ENCODE data around the gene TMEM50B.

The TMEM50B gene

GRCh38 chr21:33402001-33402979, 77.5 kb downstream of the TMEM50B start:
- no peak for DNase-seq (ENCODE audit: extremely low spot score, insufficient read length, low read depth)
- FAIRE-seq, result no peak

- FAIRE-seq (no peak), DNase-seq (ENCODE audit: extremely low spot score, insufficient read length, low read depth) (no peak)
Observed at GRCh38 chr21:33401630-33401992, 78.2 kb downstream of the TMEM50B start.
